Measurements from ENCODE around the gene FOXR1.

- TF ChIP-seq, protein P1, sequence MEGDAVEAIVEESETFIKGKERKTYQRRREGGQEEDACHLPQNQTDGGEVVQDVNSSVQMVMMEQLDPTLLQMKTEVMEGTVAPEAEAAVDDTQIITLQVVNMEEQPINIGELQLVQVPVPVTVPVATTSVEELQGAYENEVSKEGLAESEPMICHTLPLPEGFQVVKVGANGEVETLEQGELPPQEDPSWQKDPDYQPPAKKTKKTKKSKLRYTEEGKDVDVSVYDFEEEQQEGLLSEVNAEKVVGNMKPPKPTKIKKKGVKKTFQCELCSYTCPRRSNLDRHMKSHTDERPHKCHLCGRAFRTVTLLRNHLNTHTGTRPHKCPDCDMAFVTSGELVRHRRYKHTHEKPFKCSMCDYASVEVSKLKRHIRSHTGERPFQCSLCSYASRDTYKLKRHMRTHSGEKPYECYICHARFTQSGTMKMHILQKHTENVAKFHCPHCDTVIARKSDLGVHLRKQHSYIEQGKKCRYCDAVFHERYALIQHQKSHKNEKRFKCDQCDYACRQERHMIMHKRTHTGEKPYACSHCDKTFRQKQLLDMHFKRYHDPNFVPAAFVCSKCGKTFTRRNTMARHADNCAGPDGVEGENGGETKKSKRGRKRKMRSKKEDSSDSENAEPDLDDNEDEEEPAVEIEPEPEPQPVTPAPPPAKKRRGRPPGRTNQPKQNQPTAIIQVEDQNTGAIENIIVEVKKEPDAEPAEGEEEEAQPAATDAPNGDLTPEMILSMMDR (IDR thresholded peaks at IDR 0.05 in 8 of 11, conservative IDR thresholded peaks at IDR 0.05 in 3 of 11), result no peak
- TF ChIP-seq POLR2AphosphoS5 (IDR thresholded peaks at IDR 0.05), result no peak
Observed at GRCh38 chr11:118938491-118939403, 32.8 kb upstream of the FOXR1 start.
